ENCODE results near the gene TMEM163.

DNA sequence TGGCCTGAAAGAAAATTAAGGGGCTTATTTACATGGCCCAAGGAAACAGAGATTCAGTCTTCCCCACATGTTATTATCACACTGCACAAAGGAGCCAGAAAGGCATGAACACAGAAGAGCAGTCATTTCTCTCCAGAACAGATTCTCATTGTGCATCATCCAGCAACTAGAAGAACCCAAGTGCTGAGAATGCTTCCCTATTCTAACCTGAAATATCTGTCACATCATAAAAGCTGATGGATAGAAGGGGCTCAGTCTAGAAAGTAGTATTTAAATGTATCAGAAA is 145.8 kb downstream of the TMEM163 start:
- TF ChIP-seq, protein P1, sequence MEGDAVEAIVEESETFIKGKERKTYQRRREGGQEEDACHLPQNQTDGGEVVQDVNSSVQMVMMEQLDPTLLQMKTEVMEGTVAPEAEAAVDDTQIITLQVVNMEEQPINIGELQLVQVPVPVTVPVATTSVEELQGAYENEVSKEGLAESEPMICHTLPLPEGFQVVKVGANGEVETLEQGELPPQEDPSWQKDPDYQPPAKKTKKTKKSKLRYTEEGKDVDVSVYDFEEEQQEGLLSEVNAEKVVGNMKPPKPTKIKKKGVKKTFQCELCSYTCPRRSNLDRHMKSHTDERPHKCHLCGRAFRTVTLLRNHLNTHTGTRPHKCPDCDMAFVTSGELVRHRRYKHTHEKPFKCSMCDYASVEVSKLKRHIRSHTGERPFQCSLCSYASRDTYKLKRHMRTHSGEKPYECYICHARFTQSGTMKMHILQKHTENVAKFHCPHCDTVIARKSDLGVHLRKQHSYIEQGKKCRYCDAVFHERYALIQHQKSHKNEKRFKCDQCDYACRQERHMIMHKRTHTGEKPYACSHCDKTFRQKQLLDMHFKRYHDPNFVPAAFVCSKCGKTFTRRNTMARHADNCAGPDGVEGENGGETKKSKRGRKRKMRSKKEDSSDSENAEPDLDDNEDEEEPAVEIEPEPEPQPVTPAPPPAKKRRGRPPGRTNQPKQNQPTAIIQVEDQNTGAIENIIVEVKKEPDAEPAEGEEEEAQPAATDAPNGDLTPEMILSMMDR (IDR thresholded peaks at IDR 0.05; ENCODE audit: insufficient read depth, low read depth, low read length) = no peak
- TF ChIP-seq EZH2 (IDR thresholded peaks at IDR 0.05; ENCODE audit: insufficient read depth, low read length) = no peak

Data from astrocyte (in vitro differentiated cells and primary cell).